Melanocyte of skin (primary cell): Measurements from ENCODE around the gene TUBA1B. TPM values are rescaled to one million over a fixed set of nuclear protein-coding genes. Genes with fewer than 3 reads are reported as not detected.

Source experiments
- small RNA-seq, 2 donors: library from RNA; depleted of rRNA; stranded (forward); fragments of <200 nt; gene quantifications; one replicate each; pipeline ENCODE3, GENCODE V24; 2012
- total RNA-seq, 2 donors: library from RNA; depleted of rRNA; stranded (reverse); fragments of >200 nt; gene quantifications; 2 replicates each; pipeline ENCODE4 v1.2.3, GENCODE V29; 2012

TUBA1B gene
- 1,000 to 10,000 TPM; 1,307 to 3,075 TPM for total RNA-seq

DNA sequence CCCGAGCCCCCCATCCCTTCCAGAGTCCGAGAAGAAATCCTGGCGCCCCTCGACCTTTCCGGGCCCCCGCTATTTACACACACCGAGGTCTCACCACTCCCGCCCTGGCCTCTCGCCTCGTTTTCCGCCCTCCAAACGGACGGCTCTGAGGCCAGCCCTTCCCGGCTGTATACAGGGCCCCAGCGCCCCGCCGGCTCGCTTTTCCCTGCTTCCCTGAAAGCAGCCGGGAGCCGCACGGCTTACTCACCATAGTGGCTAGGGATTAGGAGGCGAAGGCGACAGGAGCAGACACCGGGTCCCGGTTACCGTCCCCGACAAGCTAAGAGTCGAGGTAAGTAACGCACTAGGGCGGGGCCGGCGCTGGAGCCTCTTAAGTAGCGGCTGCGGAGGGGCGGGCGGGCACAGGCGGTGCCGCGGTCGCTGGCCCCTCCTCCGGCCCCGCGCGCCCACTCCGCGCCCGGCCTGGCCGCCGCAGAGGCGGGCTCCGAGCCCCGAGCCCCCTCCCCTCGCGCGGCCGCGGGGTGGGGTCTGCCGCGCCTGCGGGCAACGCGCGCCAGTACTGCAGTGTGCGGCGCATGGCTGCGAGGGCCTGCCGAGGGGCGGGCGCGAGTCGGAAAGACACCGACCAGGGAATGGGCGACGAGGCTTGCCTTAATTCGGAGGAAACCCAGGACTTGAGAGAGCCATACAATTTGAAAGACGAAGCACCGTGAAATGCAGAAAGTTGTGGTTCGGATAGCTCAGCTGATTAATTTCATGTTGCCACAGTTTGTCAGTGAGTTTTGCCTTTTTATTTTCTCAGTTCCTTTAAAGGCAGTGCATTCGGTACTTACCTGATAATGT, at the start of gene TUBA1B:
Gene TUBA1B, minus strand, starts transcription at position 345 of the 843 bp plus-strand sequence. Its CDS starts 95 bp downstream, at position 250.

GRCh38 chr12:49110464-49111155, 20.6 kb downstream of the TUBA1B start, which contains the start of gene LMBR1L:
LMBR1L (minus strand) TSS chr12:49110847; CDS start chr12:49110555, 292 bp downstream.

GRCh38 chr12:49094160-49094974, 36.8 kb downstream of the TUBA1B start, which contains the start of gene DHH:
DHH (minus strand) TSS chr12:49094801; CDS start chr12:49094512, 289 bp downstream.

Small RNAs within 50 kb of the gene (small RNA-seq; reads per million reads assigned to genes)
- gene RF00019: 0 reads per million in 2 donors

Other genes starting within 250 kb of the TUBA1B start
- gene FKBP11, start 205.9 kb downstream of the TUBA1B start, total RNA-seq: 10 to 100 TPM in 1 of 2 donors, 1 to 10 TPM in 1; 5.5 to 16.3 TPM
- 10 to 100 TPM; 65.7 to 70.3 TPM for gene ARF3, start 173.9 kb downstream of the TUBA1B start, total RNA-seq
- not detected for gene WNT10B, start 159.7 kb downstream of the TUBA1B start, total RNA-seq
- gene WNT1, start 153.1 kb downstream of the TUBA1B start, total RNA-seq: not detected
- gene DDN, start 132.0 kb downstream of the TUBA1B start, total RNA-seq: under 1 TPM; under 0.01 TPM
- 10 to 100 TPM; 65.7 to 72.6 TPM for gene PRKAG1, start 112.6 kb downstream of the TUBA1B start, total RNA-seq
- 10 to 100 TPM; 25.8 to 38.6 TPM for gene KMT2D, start 70.6 kb downstream of the TUBA1B start, total RNA-seq
- 1 to 10 TPM; 1.4 to 6.3 TPM for gene RHEBL1, start 61.4 kb downstream of the TUBA1B start, total RNA-seq
- under 1 TPM; under 0.01 to 0.33 TPM for gene DHH, start 36.6 kb downstream of the TUBA1B start, total RNA-seq
- 10 to 100 TPM; 32.3 to 42.3 TPM for gene LMBR1L, start 20.5 kb downstream of the TUBA1B start, total RNA-seq
- 100 to 1,000 TPM; 525 to 648 TPM for gene TUBA1A, start 57.7 kb upstream of the TUBA1B start, total RNA-seq
- gene TUBA1C, start 133.7 kb upstream of the TUBA1B start, total RNA-seq: 100 to 1,000 TPM; 341 to 945 TPM
- gene PRPH, start 163.8 kb upstream of the TUBA1B start, total RNA-seq: not detected
- gene TROAP, start 191.9 kb upstream of the TUBA1B start, total RNA-seq: 10 to 100 TPM; 26.8 to 45.0 TPM
- gene C1QL4, start 205.8 kb upstream of the TUBA1B start, total RNA-seq: under 1 TPM in 1 of 2 donors, not detected in 1; under 0.01 TPM
- 1 to 10 TPM; 1.7 to 5.3 TPM for gene DNAJC22, start 215.5 kb upstream of the TUBA1B start, total RNA-seq
- 10 to 100 TPM; 24.8 to 35.0 TPM for gene SPATS2, start 236.1 kb upstream of the TUBA1B start, total RNA-seq